GM12878 (cell line): ENCODE results near the gene SYNDIG1. TPM values are rescaled to one million over a fixed set of nuclear protein-coding genes. Genes with fewer than 3 reads are reported as not detected.

Source experiments
- ATAC-seq: fragments of 200-7000 bp; cut with Tn5 transposase; 3 replicates; pipeline ENCODE4 v1.9.1; 2020; ENCODE audit warnings: mild to moderate bottlenecking, moderate library complexity
- BruUV-seq: library from RNA; stranded (reverse); fragments of 400-500 nt; replicated peaks from 2 replicates; lab custom pipeline; 2021; lab: Mats Ljungman, UMichigan
- CTCF ChIA-PET: fragments of 300-600 bp; sonication (Branson Sonifier 250); formaldehyde crosslinking; extraction: SDS; loops from one replicate; lab custom pipeline; 2021; ENCODE audit warnings: inconsistent platforms; lab: Yijun Ruan, JAX
- POLR2A ChIA-PET: fragments of 350-600 bp; formaldehyde crosslinking; extraction: SDS; loops from one replicate; lab custom pipeline; 2021; ENCODE audit warnings: inconsistent platforms; lab: Charles Lee
- RAD21 ChIA-PET: fragments of 300-600 bp; sonication (Branson Sonifier 250); formaldehyde crosslinking; loops from one replicate; lab custom pipeline; 2023; ENCODE audit warnings: antibody characterized with exemption; ENCODE audit not compliant: unreplicated experiment; lab: Charles Lee
- SMC1A ChIA-PET: fragments of 300-600 bp; sonication (Branson Sonifier 250); formaldehyde crosslinking; loops from one replicate; lab custom pipeline; 2023; ENCODE audit not compliant: unreplicated experiment, uncharacterized antibody; lab: Charles Lee
- DNase-seq: peaks from one replicate; pipeline ENCODE4 v3.0.0-alpha.2; 2011; ENCODE audit warnings: low read depth, low spot score
- FAIRE-seq: peaks from 3 replicates; lab custom pipeline; 2011; peaks lifted over from hg19 to GRCh38; lab: Jason Lieb, UNC
- H2AFZ ChIP-seq: 2 replicates; pipeline ENCODE4 v1.6.0; 2011; ENCODE audit warnings: low read depth, low read length, control low read depth; ENCODE audit not compliant: control insufficient read depth
- H3K27ac ChIP-seq: 2 replicates; pipeline ENCODE4 v1.5.1; 2011; ENCODE audit warnings: control low read depth; ENCODE audit not compliant: control insufficient read depth, insufficient read depth
- H3K27me3 ChIP-seq, 2 experiments: replicated peaks in 1 of 2; 2 replicates each; pipeline versions ENCODE4 v1.6.0 to v1.6.1; 2011; ENCODE audit warnings: low read length in 1 of 2; ENCODE audit not compliant: control insufficient read depth in 2 of 2, insufficient read depth in 2 of 2
- H3K36me3 ChIP-seq, 2 experiments: 2 replicates each; pipeline ENCODE4 v1.5.1; 2011; ENCODE audit warnings: low read length in 1 of 2; ENCODE audit not compliant: control insufficient read depth in 2 of 2, insufficient read depth in 2 of 2
- H3K4me1 ChIP-seq: 2 replicates; pipeline ENCODE4 v1.6.1; 2011; ENCODE audit warnings: mild to moderate bottlenecking, low read length, moderate library complexity, mixed read lengths; ENCODE audit not compliant: control insufficient read depth, insufficient read depth
- H3K4me2 ChIP-seq: 2 replicates; pipeline ENCODE4 v1.6.0; 2011; ENCODE audit warnings: control low read depth; ENCODE audit not compliant: control insufficient read depth, insufficient read depth
- H3K4me3 ChIP-seq: fragments of 200-600 bp; sonication (generic); 2 replicates; pipeline ENCODE4 v1.5.1; 2016
- H3K79me2 ChIP-seq: 2 replicates; pipeline ENCODE4 v1.6.0; 2011; ENCODE audit warnings: low read length; ENCODE audit not compliant: control insufficient read depth, insufficient read depth
- H3K9ac ChIP-seq: 2 replicates; pipeline ENCODE4 v1.8.0; 2011; ENCODE audit warnings: low read length, control low read depth, mixed read lengths; ENCODE audit not compliant: control insufficient read depth, insufficient read depth
- H3K9me3 ChIP-seq: replicated peaks from 3 replicates; pipeline ENCODE4 v1.5.1; 2011; ENCODE audit warnings: mild to moderate bottlenecking, low read length; ENCODE audit not compliant: control insufficient read depth, insufficient read depth
- H4K20me1 ChIP-seq: 2 replicates; pipeline ENCODE4 v1.6.0; 2011; ENCODE audit not compliant: control insufficient read depth, insufficient read depth
- BMI1 ChIP-seq: fragments of 450-650 bp; IDR thresholded peaks from 2 replicates; pipeline ENCODE4 v1.6.1; 2016; ENCODE audit warnings: mild to moderate bottlenecking, moderate library complexity, borderline replicate concordance
- CTCF ChIP-seq, 3 experiments: IDR thresholded peaks in 2 of 3; conservative IDR thresholded peaks in 1 of 3; 2 replicates each; pipeline ENCODE4 v1.5.1; 2011; ENCODE audit warnings: low read depth in 3 of 3, low read length in 3 of 3, mild to moderate bottlenecking in 3 of 3, control low read depth in 2 of 3, moderate library complexity in 2 of 3, inconsistent platforms in 1 of 3, mixed read lengths in 1 of 3; ENCODE audit not compliant: control insufficient read depth in 2 of 3, insufficient read depth in 1 of 3; ENCODE audit errors: extremely low read depth in 1 of 3
- CUX1 ChIP-seq: IDR thresholded peaks from 2 replicates; pipeline ENCODE4 v1.6.1; 2012; ENCODE audit warnings: improper control_type of control experiment, low read depth, low read length; ENCODE audit not compliant: insufficient replicate concordance
- ELK1 ChIP-seq: IDR thresholded peaks from 2 replicates; pipeline ENCODE4 v1.6.1; 2012; ENCODE audit warnings: low read depth, low read length, improper control_type of control experiment
- FOXK2 ChIP-seq: fragments of 450-650 bp; IDR thresholded peaks from 2 replicates; pipeline ENCODE4 v1.6.1; 2017; ENCODE audit warnings: mild to moderate bottlenecking, moderate library complexity
- GATAD2B ChIP-seq: fragments of 450-650 bp; conservative IDR thresholded peaks from 2 replicates; pipeline ENCODE4 v1.6.1; 2017; ENCODE audit warnings: low read depth, mild to moderate bottlenecking, moderate library complexity
- HDAC2 ChIP-seq: fragments of 200-600 bp; sonication (generic); IDR thresholded peaks from 2 replicates; pipeline ENCODE4 v1.6.1; 2017
- NRF1 ChIP-seq: conservative IDR thresholded peaks from 2 replicates; pipeline ENCODE4 v1.6.1; 2011; ENCODE audit warnings: mild to moderate bottlenecking, low read depth, low read length, improper control_type of control experiment
- YBX1 ChIP-seq: fragments of 450-650 bp; IDR thresholded peaks from 2 replicates; pipeline ENCODE4 v1.6.1; 2016; ENCODE audit warnings: antibody characterized with exemption
- WGBS: methylation state at CpG from one replicate; pipeline ENCODE4 v1.1.6; 2016; ENCODE audit warnings: low lambda C conversion rate; ENCODE audit not compliant: insufficient replicate concordance, insufficient coverage; ENCODE audit errors: missing lambda C conversion rate; 5-methylcytosine and 5-hydroxymethylcytosine counted together
- in situ Hi-C: fragments of 300-500 bp; cut with MboI; formaldehyde crosslinking; loops from 9 replicates; pipeline ENCODE4 v1.14.3; 2018; ENCODE audit warnings: mixed read lengths
- intact Hi-C: fragments of 100-400 bp; cut with micrococcal nuclease; formaldehyde crosslinking; loops from one replicate; pipeline ENCODE4 v1.14.2; 2022; ENCODE audit not compliant: unreplicated experiment
- polyA plus RNA-seq, 11 experiments: library from polyadenylated mRNA; depleted of rRNA in 4 of 11; unstranded in 6 of 11; stranded (reverse) in 5 of 11; fragments of >200 nt; fragmentation: Nextera tagmentation in 4 of 11; fragmentation: Illumina TruSeq in 1 of 11; extraction: Ambion mirVana in 4 of 11; extraction: Trizol in 1 of 11; gene quantifications; 1 replicate in 1 of 11; 2 replicates in 10 of 11; pipeline versions ENCODE4 v1.2.1 to v1.2.3, GENCODE V29; 2011 to 2016; ENCODE audit warnings: inconsistent platforms in 2 of 11, missing spikeins in 2 of 11, low read depth in 1 of 11
- total RNA-seq, 4 experiments: library from RNA; depleted of rRNA in 3 of 4; stranded (reverse); fragments of >200 nt in 3 of 4; fragmentation: Illumina TruSeq in 1 of 4; extraction: Trizol in 1 of 4; gene quantifications; 2 replicates each; pipeline versions ENCODE4 v1.2.1 to v1.2.3, GENCODE V29; 2013 to 2021

Gene SYNDIG1
- total and polyA plus RNA-seq, 10 of the 15 experiments (the other 5 are each of a cell fraction or from before 2014, with no cell fraction given) = not detected

- ChIA-PET SMC1A (no interaction called here), CTCF (no interaction called here), RAD21 (no interaction called here), POLR2A (no interaction called here)
- 22% methylated on average over 4 of the region's 4 CpGs for WGBS
- Histone ChIP-seq H3K79me2 (no peaks in the 10 kb centered on the region), H3K4me1 (peaks cover 16% of the 10 kb centered on the region), H3K4me3 (no peak overlapping the region), H4K20me1 (no peaks in the 10 kb centered on the region), H3K9me3 (no peaks in the 10 kb centered on the region; the same call in 1 of the 3 replicates), H2AFZ (no peak overlapping the region), H3K9ac (no peak overlapping the region), H3K36me3 (no peaks in the 10 kb centered on the region), H3K27me3 (no peaks in the 10 kb centered on the region; a peak in 1 of 4 replicates), H3K27ac (no peak overlapping the region), H3K4me2 (no peak overlapping the region)
- no peak for ATAC-seq
- BruUV-seq = no TSS peak
- DNase-seq = no peak
- in situ Hi-C loops = no loop called here
- intact Hi-C loops = no loop called here
- FAIRE-seq = no peak
- TF ChIP-seq YBX1 = no peak
- TF ChIP-seq GATAD2B = no peak
- TF ChIP-seq ELK1 = no peak
- TF ChIP-seq FOXK2 = no peak
- TF ChIP-seq BMI1 = no peak
- TF ChIP-seq HDAC2 = no peak
- TF ChIP-seq CTCF (IDR thresholded peaks at IDR 0.05 in 2 of 3, conservative IDR thresholded peaks at IDR 0.05 in 1 of 3; ENCODE audit: control insufficient read depth in 2 of 3, extremely low read depth in 1 of 3, insufficient read depth in 1 of 3, low read depth in 3 of 3, low read length in 3 of 3) = no peak
- TF ChIP-seq NRF1 = no peak
- TF ChIP-seq CUX1 = no peak
These were observed 135.7 kb downstream of the SYNDIG1 start for GRCh38 chr20:24604966-24605665.
